Ecto neural progenitor cell (in vitro differentiated cells): Measurements from ENCODE around the gene SRP54.
"Not testable (repeated sequence)": the region's sequence is repeated elsewhere in the genome, so short reads cannot be mapped to it uniquely, and the experiment has no call there.

Source experiments
- DNase-seq: peaks from one replicate; pipeline ENCODE4 v3.0.0-alpha.2; 2018; ENCODE audit warnings: low spot score

SRP54 gene

GRCh38 chr14:35046751-35047536 is 64.2 kb downstream of the SRP54 start:
- no peak for DNase-seq

- no peak for DNase-seq
Observed at GRCh38 chr14:35047976-35048513, 65.3 kb downstream of the SRP54 start.

GRCh38 chr14:35050652-35051051 is 67.9 kb downstream of the SRP54 start:
- DNase-seq: no peak

- no peak for DNase-seq
Observed at GRCh38 chr14:35051796-35052195, 69.0 kb downstream of the SRP54 start.

GRCh38 chr14:35052637-35053036 is 69.8 kb downstream of the SRP54 start:
- no peak for DNase-seq

- not testable (repeated sequence) for DNase-seq
Observed at GRCh38 chr14:35061113-35061791, 78.5 kb downstream of the SRP54 start.

- DNase-seq: not testable (repeated sequence)
Observed at GRCh38 chr14:35065731-35066130, 82.9 kb downstream of the SRP54 start.

- DNase-seq: no peak
Observed at GRCh38 chr14:35068238-35069012, 85.6 kb downstream of the SRP54 start.

- DNase-seq: no peak
Observed at GRCh38 chr14:35072226-35072625, 89.4 kb downstream of the SRP54 start.

- DNase-seq: no peak
Observed at GRCh38 chr14:35073486-35073885, 90.7 kb downstream of the SRP54 start.

GRCh38 chr14:35078082-35078481 is 95.3 kb downstream of the SRP54 start:
- no peak for DNase-seq
